Smooth muscle cell (in vitro differentiated cells): ENCODE measurements around the gene RPS24. TPM values are rescaled to one million over a fixed set of nuclear protein-coding genes. Genes with fewer than 3 reads are reported as not detected.

Experiments used
- DNase-seq: peaks from one replicate; lab custom pipeline; 2025; ENCODE audit not compliant: unreplicated experiment; lab: John Stamatoyannopoulos, UW
- H2AFZ ChIP-seq: fragments of 200-600 bp; sonication (generic); 2 replicates; pipeline ENCODE4 v1.6.0; 2016; ENCODE audit warnings: antibody characterized with exemption, low read depth, mild to moderate bottlenecking
- H3F3A ChIP-seq: fragments of 200-600 bp; sonication (generic); 2 replicates; pipeline ENCODE4 v1.6.0; 2017; ENCODE audit warnings: antibody characterized with exemption, low read depth
- H3K27ac ChIP-seq: fragments of 200-600 bp; sonication (generic); 2 replicates; pipeline ENCODE4 v1.5.1; 2016; ENCODE audit warnings: low read depth, mild to moderate bottlenecking
- H3K27me3 ChIP-seq: fragments of 200-600 bp; sonication (generic); 2 replicates; pipeline ENCODE4 v1.6.1; 2016; ENCODE audit warnings: low read depth, mild to moderate bottlenecking
- H3K36me3 ChIP-seq: fragments of 200-600 bp; sonication (generic); 2 replicates; pipeline ENCODE4 v1.5.1; 2016; ENCODE audit warnings: low read depth
- H3K4me1 ChIP-seq: fragments of 200-600 bp; sonication (generic); 2 replicates; pipeline ENCODE4 v1.5.1; 2016; ENCODE audit warnings: low read depth
- H3K4me2 ChIP-seq: fragments of 200-600 bp; sonication (generic); 2 replicates; pipeline ENCODE4 v1.6.0; 2016; ENCODE audit warnings: mild to moderate bottlenecking
- H3K4me3 ChIP-seq: fragments of 200-600 bp; sonication (generic); 2 replicates; pipeline ENCODE4 v1.5.1; 2016; ENCODE audit warnings: mild to moderate bottlenecking
- H3K79me2 ChIP-seq: fragments of 200-600 bp; sonication (generic); 2 replicates; pipeline ENCODE4 v1.6.0; 2016; ENCODE audit warnings: low read depth, mild to moderate bottlenecking
- H3K9ac ChIP-seq: fragments of 200-600 bp; sonication (generic); 2 replicates; pipeline ENCODE4 v1.6.0; 2016; ENCODE audit warnings: low read depth
- H3K9me3 ChIP-seq: fragments of 200-600 bp; sonication (generic); replicated peaks from 2 replicates; pipeline ENCODE4 v1.5.1; 2016; ENCODE audit warnings: low read depth
- H4K20me1 ChIP-seq: fragments of 200-600 bp; sonication (generic); 2 replicates; pipeline ENCODE4 v1.6.0; 2016; ENCODE audit warnings: low read depth
- WGBS: methylation state at CpG from one replicate; pipeline ENCODE4 v1.1.7; 2016; ENCODE audit warnings: low lambda C conversion rate; 5-methylcytosine and 5-hydroxymethylcytosine counted together
- polyA plus RNA-seq: library from polyadenylated mRNA; unstranded; fragments of >200 nt; fragmentation: Nextera tagmentation; extraction: Ambion mirVana; gene quantifications from 2 replicates; pipeline ENCODE4 v1.2.1, GENCODE V29; 2016
- total RNA-seq: library from RNA; depleted of rRNA; stranded (reverse); fragments of >200 nt; gene quantifications from 2 replicates; pipeline ENCODE4 v1.2.3, GENCODE V29; 2014
- TF ChIP-seq, protein P1 (sequence below): fragments of 200-600 bp; sonication (generic); IDR thresholded peaks from 2 replicates; pipeline ENCODE4 v1.5.1; 2017; ENCODE audit warnings: borderline replicate concordance, mild to moderate bottlenecking, antibody characterized with exemption; ENCODE audit not compliant: insufficient read depth, poor library complexity, severe bottlenecking

RPS24 gene
- total and polyA plus RNA-seq, 2 experiments from 2014 or later, result 407 to 2,109 TPM

DNA sequence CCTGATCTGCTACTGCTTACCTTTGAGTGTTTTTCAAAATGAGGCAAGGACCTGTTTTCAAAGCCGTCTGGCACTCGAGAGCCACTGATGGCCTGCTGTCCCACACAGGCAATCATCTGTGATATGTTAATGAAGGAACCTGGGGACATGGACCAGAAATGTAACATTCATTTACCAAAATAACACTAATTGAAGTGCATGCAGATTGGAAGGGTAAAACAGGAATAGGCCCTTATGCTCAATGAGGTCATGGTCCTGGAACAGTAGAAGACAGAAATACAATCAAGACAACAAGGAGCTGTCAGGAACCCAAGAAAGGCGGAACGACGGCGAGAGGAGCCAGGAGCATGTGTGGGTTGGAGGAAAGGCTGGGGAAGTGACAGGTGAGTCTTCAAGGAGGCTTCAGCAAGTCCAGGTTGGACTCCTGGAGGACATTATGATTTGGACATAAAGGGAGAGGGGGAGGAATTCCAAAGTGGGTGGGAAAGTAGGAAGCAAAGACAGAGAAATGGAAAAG, 32.6 kb upstream of the RPS24 start:
- H4K20me1 ChIP-seq, result no peaks in the 10 kb centered on the region
- no peak overlapping the region for H3K27ac ChIP-seq
- no peak overlapping the region for H2AFZ ChIP-seq
- no peaks in the 10 kb centered on the region for H3K4me1 ChIP-seq
- peaks cover 34% of the 10 kb centered on the region for H3K36me3 ChIP-seq
- DNase-seq, result no peak
- no peak overlapping the region for H3K9ac ChIP-seq
- H3K4me3 ChIP-seq, result no peak overlapping the region
- no peak overlapping the region for H3K4me2 ChIP-seq
- WGBS, result 95% methylated on average over 6 of the region's 6 CpGs
- no peaks in the 10 kb centered on the region for H3K9me3 ChIP-seq
- no peaks in the 10 kb centered on the region for H3F3A ChIP-seq
- H3K27me3 ChIP-seq, result no peaks in the 10 kb centered on the region
- H3K79me2 ChIP-seq, result no peaks in the 10 kb centered on the region
- TF ChIP-seq, protein P1, sequence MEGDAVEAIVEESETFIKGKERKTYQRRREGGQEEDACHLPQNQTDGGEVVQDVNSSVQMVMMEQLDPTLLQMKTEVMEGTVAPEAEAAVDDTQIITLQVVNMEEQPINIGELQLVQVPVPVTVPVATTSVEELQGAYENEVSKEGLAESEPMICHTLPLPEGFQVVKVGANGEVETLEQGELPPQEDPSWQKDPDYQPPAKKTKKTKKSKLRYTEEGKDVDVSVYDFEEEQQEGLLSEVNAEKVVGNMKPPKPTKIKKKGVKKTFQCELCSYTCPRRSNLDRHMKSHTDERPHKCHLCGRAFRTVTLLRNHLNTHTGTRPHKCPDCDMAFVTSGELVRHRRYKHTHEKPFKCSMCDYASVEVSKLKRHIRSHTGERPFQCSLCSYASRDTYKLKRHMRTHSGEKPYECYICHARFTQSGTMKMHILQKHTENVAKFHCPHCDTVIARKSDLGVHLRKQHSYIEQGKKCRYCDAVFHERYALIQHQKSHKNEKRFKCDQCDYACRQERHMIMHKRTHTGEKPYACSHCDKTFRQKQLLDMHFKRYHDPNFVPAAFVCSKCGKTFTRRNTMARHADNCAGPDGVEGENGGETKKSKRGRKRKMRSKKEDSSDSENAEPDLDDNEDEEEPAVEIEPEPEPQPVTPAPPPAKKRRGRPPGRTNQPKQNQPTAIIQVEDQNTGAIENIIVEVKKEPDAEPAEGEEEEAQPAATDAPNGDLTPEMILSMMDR, result no peak

DNA sequence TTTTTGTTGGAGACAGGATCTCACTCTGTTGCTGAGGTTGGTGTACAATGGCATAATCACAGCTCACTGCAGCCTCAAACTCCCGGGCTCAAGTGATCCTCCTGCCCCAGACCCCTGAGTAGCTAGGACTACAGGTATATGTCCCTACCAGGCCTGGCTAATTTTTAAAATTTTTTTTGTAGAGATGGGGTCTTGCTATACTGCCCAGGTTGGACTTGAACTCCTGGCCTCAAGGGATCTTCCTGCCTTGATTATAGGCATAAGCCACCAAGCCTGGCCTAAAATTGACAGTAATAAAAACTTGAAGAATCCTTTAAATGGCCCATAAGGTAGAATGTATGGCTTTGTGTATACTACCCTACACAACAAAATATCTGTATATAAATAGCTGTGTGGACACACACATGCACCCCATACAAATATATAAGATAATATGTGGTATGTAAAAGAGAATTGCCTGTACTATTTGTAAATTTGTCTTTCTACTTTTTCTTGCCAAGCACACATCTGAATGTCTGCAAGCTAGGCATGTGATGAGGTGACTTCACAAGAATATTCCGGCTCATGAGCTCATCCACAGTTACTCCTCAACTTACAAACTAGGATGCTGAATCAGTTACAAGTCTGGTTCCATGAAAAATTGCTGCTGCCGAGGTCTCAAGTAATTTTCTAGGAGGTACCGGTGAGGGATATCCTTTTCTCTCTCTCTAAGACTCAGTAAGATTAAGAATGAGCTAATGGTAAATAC, 30.9 kb upstream of the RPS24 start:
- no peaks in the 10 kb centered on the region for H4K20me1 ChIP-seq
- H3K4me2 ChIP-seq, result no peak overlapping the region
- H3K4me3 ChIP-seq, result no peak overlapping the region
- H3F3A ChIP-seq, result no peaks in the 10 kb centered on the region
- WGBS, result 94% methylated on average over 4 of the region's 4 CpGs
- H3K27ac ChIP-seq, result no peak overlapping the region
- no peak overlapping the region for H3K9ac ChIP-seq
- peaks cover 46% of the 10 kb centered on the region for H3K36me3 ChIP-seq
- H3K79me2 ChIP-seq, result no peaks in the 10 kb centered on the region
- no peaks in the 10 kb centered on the region for H3K27me3 ChIP-seq
- DNase-seq, result no peak
- H3K4me1 ChIP-seq, result no peaks in the 10 kb centered on the region
- TF ChIP-seq, protein P1, result no peak
- no peak overlapping the region for H2AFZ ChIP-seq
- no peaks in the 10 kb centered on the region for H3K9me3 ChIP-seq

DNA sequence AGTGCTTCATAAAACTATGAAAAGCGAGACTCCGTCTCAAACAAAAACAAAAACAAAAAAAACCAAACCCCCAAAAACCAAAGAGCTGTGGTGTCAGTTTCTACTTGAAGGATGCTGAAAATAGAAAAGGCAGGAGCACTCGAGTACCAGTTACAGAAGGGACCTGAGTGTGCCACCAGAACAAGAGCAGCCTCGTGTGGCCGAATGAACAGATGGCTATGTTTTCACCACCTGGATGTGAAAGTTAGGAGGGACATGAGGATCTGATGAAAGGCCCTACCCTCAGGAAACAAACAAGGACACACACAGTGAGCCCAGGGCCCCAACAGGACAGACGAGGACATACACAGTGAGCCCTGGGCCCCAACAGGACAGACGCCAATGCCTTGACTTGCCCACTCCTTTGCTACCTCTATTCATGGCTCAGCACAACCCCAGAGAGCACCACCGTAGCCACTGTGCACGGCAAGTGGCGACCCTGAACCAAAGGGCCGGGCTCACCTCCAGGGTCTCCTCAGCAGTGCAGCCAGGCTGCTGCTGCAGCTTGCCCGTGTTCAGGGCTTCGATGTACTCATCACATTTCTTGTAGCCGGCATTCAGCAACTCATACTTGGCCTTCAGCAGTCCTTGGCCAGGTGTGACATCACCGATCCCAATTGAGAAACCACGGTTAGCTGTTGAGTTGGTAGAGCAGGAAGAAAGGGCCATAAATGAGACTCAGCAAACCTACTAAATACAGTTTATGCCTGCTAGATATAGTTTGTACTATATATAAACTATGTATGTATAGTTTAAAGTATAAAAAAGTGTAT, 29.2 kb upstream of the RPS24 start:
- Histone ChIP-seq H3K27me3 (no peaks in the 10 kb centered on the region), H3K79me2 (no peaks in the 10 kb centered on the region), H3F3A (no peaks in the 10 kb centered on the region), H3K4me3 (no peak overlapping the region), H3K9ac (no peak overlapping the region), H3K36me3 (peaks cover 43% of the 10 kb centered on the region), H3K27ac (no peak overlapping the region), H3K4me2 (no peak overlapping the region), H3K9me3 (no peaks in the 10 kb centered on the region), H3K4me1 (no peaks in the 10 kb centered on the region), H4K20me1 (no peaks in the 10 kb centered on the region), H2AFZ (no peak overlapping the region)
- DNase-seq, result no peak
- TF ChIP-seq, protein P1, result no peak
- WGBS, result 93% methylated on average over 16 of the region's 16 CpGs
